ENCODE results near the gene SGPP2.
"Not testable (repeated sequence)": the region's sequence is repeated elsewhere in the genome, so short reads cannot be mapped to it uniquely, and the experiment has no call there.

SGPP2 gene

DNA sequence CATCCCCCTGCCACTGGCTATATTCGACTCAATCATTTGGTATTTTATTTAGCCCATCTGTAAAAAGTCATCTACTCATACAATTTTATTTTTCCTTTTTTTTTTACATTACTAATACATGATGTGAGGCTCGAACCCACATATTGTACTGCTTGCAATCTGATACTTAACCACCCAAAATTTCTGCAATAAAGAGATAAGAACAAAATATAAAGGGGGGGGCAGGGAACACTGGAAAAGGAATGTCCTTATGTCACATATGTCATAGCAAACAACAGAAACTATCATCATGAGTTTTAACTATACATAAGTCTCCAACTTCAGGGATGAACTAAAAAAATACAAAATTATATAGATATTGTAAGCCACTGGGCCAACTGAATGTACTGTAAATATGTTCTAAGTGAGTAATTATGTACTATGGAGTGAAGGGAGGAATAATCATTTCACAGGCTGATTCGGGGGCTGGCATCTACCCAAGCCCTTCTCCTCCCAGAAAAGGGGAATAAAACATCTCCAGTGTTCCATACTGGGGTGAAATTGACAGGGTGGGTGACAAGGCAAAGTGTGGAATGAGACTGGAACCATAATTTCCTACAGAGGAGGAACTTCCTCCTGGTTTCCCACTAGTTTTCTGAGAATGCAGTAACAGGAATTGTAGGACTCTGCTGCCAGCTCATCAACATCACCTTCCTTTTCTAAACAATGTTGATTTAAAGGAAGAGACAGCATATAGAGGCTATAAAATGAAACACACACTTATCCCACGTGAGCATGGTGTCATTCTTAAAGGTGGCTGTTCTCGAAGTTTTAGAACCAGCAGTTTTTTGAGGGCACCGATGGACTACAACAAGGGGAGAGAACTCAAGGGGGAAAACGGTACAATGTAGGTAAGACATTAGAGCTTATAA is 152.1 kb downstream of the SGPP2 start:
- DNase-seq (ENCODE audit: low read depth in 2 of 2), result no peak
- no peak overlapping the region for H3K4me3 ChIP-seq (replicated peaks in 1 of 2; ENCODE audit: low read depth in 2 of 2, low read length in 2 of 2)
- TF ChIP-seq, protein P1, sequence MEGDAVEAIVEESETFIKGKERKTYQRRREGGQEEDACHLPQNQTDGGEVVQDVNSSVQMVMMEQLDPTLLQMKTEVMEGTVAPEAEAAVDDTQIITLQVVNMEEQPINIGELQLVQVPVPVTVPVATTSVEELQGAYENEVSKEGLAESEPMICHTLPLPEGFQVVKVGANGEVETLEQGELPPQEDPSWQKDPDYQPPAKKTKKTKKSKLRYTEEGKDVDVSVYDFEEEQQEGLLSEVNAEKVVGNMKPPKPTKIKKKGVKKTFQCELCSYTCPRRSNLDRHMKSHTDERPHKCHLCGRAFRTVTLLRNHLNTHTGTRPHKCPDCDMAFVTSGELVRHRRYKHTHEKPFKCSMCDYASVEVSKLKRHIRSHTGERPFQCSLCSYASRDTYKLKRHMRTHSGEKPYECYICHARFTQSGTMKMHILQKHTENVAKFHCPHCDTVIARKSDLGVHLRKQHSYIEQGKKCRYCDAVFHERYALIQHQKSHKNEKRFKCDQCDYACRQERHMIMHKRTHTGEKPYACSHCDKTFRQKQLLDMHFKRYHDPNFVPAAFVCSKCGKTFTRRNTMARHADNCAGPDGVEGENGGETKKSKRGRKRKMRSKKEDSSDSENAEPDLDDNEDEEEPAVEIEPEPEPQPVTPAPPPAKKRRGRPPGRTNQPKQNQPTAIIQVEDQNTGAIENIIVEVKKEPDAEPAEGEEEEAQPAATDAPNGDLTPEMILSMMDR (IDR thresholded peaks at IDR 0.05; ENCODE audit: low read depth, low read length), result no peak

DNA sequence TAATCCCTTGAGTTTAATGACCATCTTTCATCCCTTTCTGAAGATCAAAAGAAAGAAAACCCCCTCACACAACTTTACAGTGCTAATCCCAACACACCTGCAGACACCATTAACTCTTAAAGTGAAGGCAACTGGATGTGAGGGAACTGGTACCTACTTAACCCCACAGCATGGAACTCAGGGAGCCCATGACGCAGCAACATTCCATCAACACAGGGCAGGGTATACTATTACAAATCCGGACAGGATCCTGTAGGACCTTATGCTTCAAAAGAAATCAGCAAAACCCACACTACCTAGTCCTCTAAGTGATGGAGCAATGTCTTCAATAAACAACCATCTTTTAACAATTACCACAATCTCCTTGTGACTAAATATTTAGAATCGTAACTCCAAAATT is 153.0 kb downstream of the SGPP2 start:
- no peak overlapping the region for H3K4me3 ChIP-seq (replicated peaks in 1 of 2; ENCODE audit: low read depth in 2 of 2, low read length in 2 of 2)
- no peak for DNase-seq (ENCODE audit: low read depth in 2 of 2)
- TF ChIP-seq, protein P1 (IDR thresholded peaks at IDR 0.05; ENCODE audit: low read depth, low read length), result no peak

DNA sequence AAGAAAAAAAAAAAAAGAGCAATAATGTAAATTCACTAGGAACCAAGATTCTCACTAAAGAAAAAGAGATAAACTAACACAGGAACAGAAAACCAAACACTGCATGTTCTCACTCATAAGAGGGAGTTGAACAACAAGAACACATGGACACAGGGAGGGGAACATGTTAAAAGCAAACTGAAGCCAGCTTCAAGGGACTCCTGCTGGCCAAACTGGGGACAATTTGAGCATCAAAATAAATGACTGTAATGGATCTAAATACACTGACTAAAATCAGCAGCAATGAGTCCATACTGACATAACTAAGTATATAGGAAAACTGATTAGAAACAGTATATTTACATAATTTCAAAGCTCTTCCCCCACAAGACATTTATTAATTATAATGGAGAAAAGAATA is 158.6 kb downstream of the SGPP2 start:
- DNase-seq (ENCODE audit: low read depth in 2 of 2), result peak in 1 of 2 donors; percentile 27
- no peak overlapping the region for H3K4me3 ChIP-seq (replicated peaks in 1 of 2; ENCODE audit: low read depth in 2 of 2, low read length in 2 of 2)
- TF ChIP-seq, protein P1 (IDR thresholded peaks at IDR 0.05; ENCODE audit: low read depth, low read length), result peak; percentile 28

DNA sequence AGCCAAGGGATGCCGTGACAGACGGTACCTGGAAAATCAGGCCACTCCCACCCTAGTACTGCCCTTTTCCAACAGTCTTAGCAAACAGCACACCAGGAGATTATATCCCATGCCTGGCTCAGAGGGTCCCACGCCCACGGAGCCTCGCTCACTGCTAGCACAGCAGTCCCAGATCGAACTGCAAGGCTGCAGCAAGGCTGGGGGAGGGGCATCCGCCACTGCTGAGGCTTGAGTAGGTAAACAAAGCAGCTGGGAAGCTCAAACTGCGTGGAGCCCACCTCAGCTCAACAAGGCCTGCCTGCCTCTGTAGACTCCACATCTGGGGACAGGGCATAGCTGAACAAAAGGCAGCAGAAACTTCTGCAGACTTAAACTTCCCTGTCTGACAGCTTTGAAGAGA is 160.2 kb downstream of the SGPP2 start:
- not testable (repeated sequence) for DNase-seq (ENCODE audit: low read depth in 2 of 2); H3K4me3 ChIP-seq (replicated peaks in 1 of 2; ENCODE audit: low read depth in 2 of 2, low read length in 2 of 2)

DNA sequence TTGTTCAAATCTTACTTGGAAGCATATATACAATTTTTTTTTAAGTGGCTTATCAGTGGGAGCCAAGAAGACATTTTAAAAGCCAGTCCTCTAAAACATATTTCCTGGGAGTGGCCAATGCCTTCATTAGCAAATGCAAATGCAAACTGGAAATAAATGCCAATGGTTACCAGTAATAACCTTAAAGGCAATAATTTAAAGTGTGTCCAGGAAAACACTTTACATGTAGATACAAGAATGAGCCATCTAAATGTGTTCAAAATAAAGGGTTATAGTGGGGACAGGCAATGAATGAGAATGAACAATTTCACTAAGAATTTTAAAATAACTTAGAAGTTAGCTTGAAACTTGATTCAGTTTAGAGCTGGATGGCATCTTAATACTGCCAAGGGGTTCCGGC is 167.3 kb downstream of the SGPP2 start:
- H3K4me3 ChIP-seq (replicated peaks in 1 of 2; ENCODE audit: low read depth in 2 of 2, low read length in 2 of 2), result no peak overlapping the region
- DNase-seq (ENCODE audit: low read depth in 2 of 2), result no peak
- TF ChIP-seq, protein P1 (IDR thresholded peaks at IDR 0.05; ENCODE audit: low read depth, low read length), result no peak

DNA sequence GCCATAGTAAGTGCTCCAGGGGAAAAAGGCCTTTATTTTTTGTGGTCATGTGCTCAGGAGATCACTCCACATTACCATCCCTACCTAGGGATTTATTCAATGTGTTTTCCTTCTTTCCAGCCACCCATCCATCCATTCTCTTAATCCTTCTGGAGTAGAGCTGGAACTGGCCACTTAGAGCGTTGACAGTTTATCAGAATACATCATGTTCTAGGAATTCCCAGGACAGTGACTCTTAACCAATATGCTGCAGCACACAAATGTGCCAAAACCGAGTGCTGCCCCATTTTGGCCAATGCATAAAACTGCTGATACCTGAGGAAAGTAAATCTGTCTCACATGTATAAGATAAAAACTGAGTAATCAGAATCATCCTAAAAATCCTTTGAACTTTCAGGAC is 167.8 kb downstream of the SGPP2 start:
- no peak overlapping the region for H3K4me3 ChIP-seq (replicated peaks in 1 of 2; ENCODE audit: low read depth in 2 of 2, low read length in 2 of 2)
- no peak for DNase-seq (ENCODE audit: low read depth in 2 of 2)
- TF ChIP-seq, protein P1 (IDR thresholded peaks at IDR 0.05; ENCODE audit: low read depth, low read length), result no peak

DNA sequence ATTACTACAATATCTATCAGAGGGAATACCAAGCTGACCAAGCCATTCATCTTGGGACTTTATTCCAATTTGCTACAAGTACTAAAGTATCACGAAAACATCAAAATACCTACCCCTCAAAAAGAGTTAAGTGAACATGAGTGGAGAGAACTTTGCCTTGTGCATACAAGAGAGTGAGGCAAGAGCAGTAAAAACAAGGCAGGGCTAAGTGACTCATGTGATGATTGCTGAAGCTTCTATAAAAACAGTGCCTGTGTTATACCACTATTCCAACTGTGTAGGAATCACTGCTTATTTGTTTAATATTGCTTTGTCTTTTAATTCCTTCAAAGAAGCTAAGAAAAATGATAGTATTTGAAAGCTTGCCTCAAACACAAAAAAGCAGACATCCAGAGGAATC is 170.3 kb downstream of the SGPP2 start:
- peak; percentile 66 to 78 for DNase-seq (ENCODE audit: low read depth in 2 of 2)

More for the DNA sequence above, 170.3 kb downstream of the SGPP2 start:
- TF ChIP-seq, protein P1 (IDR thresholded peaks at IDR 0.05; ENCODE audit: low read depth, low read length), result no peak
- H3K4me3 ChIP-seq (replicated peaks in 1 of 2; ENCODE audit: low read depth in 2 of 2, low read length in 2 of 2), result no peak overlapping the region
